ENCODE data around the gene KLF2.

Gene KLF2

GRCh38 chr19:16377521-16377920 is 52.9 kb downstream of the KLF2 start:
- DNase-seq (ENCODE audit: low read depth): no peak

Data from T follicular helper cell (primary cell).